ENCODE results near the gene LGALS3BP.

LGALS3BP gene

DNA sequence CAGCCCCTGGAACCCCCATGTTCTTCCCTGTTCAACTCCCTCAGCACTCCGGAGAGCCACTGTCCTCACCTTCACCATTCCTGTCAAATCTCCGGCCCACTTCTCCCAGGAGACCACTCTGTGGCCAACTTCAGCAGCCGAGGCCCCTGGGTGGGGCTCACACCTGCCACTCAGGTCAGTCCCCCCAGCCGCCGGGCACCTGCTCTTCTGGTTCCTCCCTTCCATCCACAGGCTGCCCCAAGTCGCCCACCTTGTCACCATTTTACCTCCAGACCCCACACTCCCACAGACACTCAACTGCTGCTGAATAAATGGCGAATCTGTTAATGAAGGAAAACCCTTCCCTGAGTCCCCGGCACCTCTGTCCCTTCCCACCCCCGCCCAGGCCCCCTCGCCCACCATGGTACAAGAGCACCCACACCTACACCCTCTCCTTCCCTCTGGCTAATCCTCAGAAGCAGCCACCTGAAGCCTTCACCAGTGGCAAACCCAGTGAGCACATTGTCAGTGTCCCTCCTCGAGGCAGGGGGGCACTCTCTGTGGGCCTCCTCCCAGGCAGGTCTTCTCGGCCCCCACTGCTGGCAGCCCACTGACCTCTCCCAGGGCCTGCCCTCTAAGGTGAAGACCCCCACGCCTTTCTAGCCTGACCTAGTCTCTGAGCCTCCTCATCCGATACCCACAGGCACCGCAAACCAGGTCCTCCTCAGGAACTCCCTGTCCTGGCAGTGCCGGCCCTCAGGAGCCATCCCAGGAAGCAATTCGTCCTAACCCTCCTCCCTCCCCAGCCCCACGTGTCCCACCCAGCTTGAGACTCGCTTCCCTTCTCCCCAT is 21.7 kb upstream of the LGALS3BP start:
- no peak overlapping the region for H3K4me3 ChIP-seq (replicated peaks; ENCODE audit: low read depth, low read length)

DNA sequence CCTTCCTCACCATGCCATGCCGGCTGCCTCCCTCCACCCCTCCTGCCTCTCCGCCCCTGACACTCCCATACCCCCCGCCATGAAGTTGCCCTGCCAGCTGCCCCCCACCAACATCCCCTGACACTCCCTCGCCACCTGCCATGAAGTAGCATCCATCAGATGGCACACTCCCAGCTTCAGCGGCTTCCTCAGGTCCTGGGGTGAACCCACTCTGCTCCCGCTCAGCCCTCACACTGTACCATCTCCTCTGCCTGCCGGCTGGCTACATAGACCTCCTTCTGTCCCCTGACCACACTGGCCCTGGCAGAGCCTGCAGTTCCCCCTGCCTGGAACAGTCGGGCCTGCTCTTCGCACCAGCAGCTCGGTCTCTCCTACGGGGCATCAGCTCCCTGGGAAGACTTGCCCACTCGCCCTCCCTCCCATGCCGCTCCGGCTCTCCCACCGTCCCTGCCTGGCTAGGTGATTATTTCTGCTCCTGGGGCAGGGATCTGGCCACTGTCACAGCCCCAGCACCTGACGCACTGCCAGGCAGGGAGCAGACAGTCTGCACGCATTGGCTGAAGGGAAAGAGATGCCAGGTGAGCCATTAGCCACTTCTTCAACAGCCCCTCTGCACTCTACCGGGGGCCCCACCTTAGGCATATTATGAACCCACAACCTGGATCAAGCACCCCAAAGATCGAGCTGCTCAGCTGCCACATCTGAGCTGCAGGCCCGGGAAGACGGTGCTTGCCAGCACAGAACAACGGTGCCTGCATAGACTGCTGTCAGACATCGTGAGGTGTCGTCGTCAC is 20.9 kb upstream of the LGALS3BP start:
- no peak overlapping the region for H3K4me3 ChIP-seq (replicated peaks; ENCODE audit: low read depth, low read length)
- TF ChIP-seq, protein P1, sequence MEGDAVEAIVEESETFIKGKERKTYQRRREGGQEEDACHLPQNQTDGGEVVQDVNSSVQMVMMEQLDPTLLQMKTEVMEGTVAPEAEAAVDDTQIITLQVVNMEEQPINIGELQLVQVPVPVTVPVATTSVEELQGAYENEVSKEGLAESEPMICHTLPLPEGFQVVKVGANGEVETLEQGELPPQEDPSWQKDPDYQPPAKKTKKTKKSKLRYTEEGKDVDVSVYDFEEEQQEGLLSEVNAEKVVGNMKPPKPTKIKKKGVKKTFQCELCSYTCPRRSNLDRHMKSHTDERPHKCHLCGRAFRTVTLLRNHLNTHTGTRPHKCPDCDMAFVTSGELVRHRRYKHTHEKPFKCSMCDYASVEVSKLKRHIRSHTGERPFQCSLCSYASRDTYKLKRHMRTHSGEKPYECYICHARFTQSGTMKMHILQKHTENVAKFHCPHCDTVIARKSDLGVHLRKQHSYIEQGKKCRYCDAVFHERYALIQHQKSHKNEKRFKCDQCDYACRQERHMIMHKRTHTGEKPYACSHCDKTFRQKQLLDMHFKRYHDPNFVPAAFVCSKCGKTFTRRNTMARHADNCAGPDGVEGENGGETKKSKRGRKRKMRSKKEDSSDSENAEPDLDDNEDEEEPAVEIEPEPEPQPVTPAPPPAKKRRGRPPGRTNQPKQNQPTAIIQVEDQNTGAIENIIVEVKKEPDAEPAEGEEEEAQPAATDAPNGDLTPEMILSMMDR (IDR thresholded peaks at IDR 0.05; ENCODE audit: low read length, missing control alignments) = no peak
- DNase-seq (ENCODE audit: low read depth) = no peak

More for the DNA sequence above, 21.7 kb upstream of the LGALS3BP start:
- no peak for DNase-seq (ENCODE audit: low read depth)
- TF ChIP-seq, protein P1 (IDR thresholded peaks at IDR 0.05; ENCODE audit: low read length, missing control alignments) = no peak

DNA sequence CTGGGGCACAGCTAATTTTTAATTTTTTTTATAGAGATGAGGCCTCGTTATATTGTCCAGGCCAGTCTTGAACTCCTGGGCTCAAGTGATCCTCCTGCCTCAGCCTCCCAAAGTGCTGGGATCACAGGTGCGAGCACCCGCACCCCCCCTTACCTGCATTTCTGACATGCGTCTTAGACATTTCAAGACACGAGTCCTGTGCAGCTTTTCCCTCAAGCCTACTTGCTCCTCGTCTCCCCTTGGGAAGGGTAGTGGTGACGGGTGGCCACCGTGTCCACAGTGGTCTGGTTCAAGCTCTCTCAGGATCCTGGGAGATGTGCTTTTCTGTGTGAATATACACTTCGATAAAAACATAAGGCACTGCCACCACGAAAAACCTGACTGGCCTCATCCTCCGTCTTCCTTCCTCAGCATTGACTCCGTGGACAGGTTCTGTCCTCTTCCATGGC is 20.2 kb upstream of the LGALS3BP start:
- DNase-seq (ENCODE audit: low read depth) = no peak

DNA sequence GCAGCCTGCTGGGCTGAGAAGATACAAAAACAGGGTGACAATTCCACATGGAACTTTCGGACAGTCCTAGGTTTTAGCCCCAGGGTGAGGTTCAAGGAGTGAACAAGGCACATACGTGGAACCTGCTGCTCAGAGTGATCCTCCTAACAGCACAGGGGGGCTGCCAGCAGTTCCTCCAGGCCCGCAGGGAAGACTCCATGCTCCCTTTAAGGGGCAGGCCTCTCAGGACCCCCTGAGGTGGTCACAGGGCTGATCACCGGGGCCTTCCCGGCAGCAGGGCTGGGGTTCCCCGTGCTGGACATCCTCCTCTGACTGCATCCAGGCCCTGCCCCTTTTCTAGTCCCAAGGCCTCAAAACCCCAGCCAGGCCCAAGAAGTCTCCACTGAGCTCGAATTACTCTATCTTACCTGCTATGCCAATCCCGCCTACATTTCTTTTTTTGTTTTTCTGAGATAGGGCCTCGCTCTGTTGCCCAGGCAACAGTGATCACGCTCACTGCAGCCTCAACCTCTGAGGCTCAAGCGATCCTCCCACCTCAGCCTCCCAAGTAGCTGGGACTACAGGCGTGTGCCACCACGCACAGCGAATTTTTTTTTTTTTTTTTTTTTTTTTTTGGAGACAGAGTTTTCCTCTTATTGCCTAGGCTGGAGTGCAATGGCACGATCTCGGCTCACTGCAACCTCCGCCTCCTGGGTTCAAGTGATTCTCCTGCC is 19.5 kb upstream of the LGALS3BP start:
- no peak for DNase-seq (ENCODE audit: low read depth)
- H3K4me3 ChIP-seq (replicated peaks; ENCODE audit: low read depth, low read length) = no peak overlapping the region
- TF ChIP-seq, protein P1 (IDR thresholded peaks at IDR 0.05; ENCODE audit: low read length, missing control alignments) = no peak

More for the DNA sequence above, 20.2 kb upstream of the LGALS3BP start:
- H3K4me3 ChIP-seq (replicated peaks; ENCODE audit: low read depth, low read length) = no peak overlapping the region
- TF ChIP-seq, protein P1 (IDR thresholded peaks at IDR 0.05; ENCODE audit: low read length, missing control alignments) = no peak

DNA sequence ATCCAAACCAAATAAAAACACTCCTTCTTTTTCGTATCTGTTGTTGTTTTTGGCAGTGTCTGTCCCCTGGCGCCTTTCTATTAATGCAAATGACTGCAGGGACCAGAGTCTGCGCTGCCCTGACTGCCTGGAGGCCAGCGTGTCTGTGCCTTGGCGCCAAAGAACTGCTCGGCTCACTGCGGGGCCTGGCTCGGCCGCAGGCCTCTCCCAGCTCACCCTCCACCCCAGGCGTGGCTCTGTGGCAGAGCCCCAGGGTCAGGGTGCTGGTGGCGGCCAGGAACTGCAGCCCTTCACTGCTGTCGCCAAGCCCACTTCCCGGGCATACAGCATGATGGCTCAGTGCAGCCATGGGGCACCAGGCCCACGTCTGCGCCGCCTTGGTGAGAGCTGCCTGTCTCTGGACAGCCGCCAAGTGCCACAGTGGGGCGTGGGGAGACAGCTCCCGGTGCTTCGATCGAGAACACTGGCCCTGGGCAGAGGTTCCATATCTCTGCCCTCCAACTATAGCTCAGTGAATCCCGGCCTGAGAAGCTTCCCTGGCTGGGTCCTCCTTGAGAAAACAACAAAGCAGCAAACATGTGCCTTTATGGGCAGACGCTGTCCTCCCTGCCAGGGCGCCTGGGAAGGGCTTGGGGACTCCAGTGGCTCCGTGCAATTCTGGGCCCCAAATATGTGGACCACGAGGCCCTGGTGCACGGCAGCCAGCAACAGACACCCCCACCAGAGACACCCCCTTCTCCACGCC is 18.8 kb upstream of the LGALS3BP start:
- TF ChIP-seq, protein P1 (IDR thresholded peaks at IDR 0.05; ENCODE audit: low read length, missing control alignments) = no peak
- H3K4me3 ChIP-seq (replicated peaks; ENCODE audit: low read depth, low read length) = no peak overlapping the region
- no peak for DNase-seq (ENCODE audit: low read depth)

DNA sequence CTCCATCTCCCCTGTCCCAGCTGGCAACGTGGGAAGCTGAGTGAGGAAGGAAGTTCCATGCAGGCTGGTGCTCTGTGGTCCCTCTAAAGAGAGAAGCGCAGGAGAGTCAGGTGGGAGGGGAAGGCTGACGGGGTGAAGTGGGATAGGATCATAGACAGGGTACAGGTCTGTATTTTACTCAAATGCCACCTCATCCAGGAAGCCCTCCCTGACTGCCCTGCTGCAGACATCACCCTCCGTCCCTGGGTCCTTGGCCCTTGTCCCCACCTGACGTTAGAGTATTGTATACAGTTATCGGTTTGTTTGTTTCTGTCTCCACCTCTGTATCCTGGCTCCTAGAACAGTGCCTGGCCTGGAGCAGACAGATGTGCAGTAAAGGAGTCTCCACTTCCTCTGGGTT is 18.2 kb upstream of the LGALS3BP start:
- no peak for DNase-seq (ENCODE audit: low read depth)
- H3K4me3 ChIP-seq (replicated peaks; ENCODE audit: low read depth, low read length) = no peak overlapping the region
- TF ChIP-seq, protein P1 (IDR thresholded peaks at IDR 0.05; ENCODE audit: low read length, missing control alignments) = no peak
